Common myeloid progenitor, CD34-positive (primary cell): ENCODE measurements around the gene HNRNPC.

Source experiments
- CTCF ChIA-PET: fragments of 350-600 bp; sonication (Branson Sonifier 250); formaldehyde crosslinking; loops from one replicate; lab custom pipeline; 2021; ENCODE audit warnings: antibody characterized with exemption; lab: Charles Lee
- POLR2A ChIA-PET: fragments of 350-600 bp; sonication (Branson Sonifier 250); formaldehyde crosslinking; loops from one replicate; lab custom pipeline; 2021; ENCODE audit warnings: antibody characterized with exemption; lab: Charles Lee
- DNase-seq, 3 donors: peaks; one replicate each; pipeline versions ENCODE4 v3.0.0 to v3.0.0-alpha.2; 2013
- H3K27ac ChIP-seq, 2 experiments: 1 replicate in 1 of 2; 2 replicates in 1 of 2; pipeline ENCODE4 v1.7.0; 2013; ENCODE audit warnings: inconsistent platforms in 2 of 2, low read length in 2 of 2, mild to moderate bottlenecking in 2 of 2, low read depth in 1 of 2, moderate library complexity in 1 of 2; ENCODE audit not compliant: severe bottlenecking in 2 of 2, insufficient read depth in 1 of 2, poor library complexity in 1 of 2
- H3K27me3 ChIP-seq, 5 experiments: replicated peaks in 2 of 5; 1 replicate in 3 of 5; 2 replicates in 2 of 5; pipeline versions ENCODE4 v1.6.1 to v1.7.0; 2013; ENCODE audit warnings: low read length in 4 of 5, mild to moderate bottlenecking in 2 of 5, moderate library complexity in 2 of 5, inconsistent platforms in 1 of 5; ENCODE audit not compliant: insufficient read depth in 5 of 5, control insufficient read depth in 4 of 5
- H3K36me3 ChIP-seq, 4 experiments: 1 replicate in 2 of 4; 2 replicates in 2 of 4; pipeline versions ENCODE4 v1.6.1 to v1.7.0; 2013; ENCODE audit warnings: low read length in 3 of 4, control low read depth in 1 of 4, mild to moderate bottlenecking in 1 of 4; ENCODE audit not compliant: control insufficient read depth in 4 of 4, insufficient read depth in 4 of 4
- H3K4me1 ChIP-seq, 4 experiments: 1 replicate in 3 of 4; 2 replicates in 1 of 4; pipeline versions ENCODE4 v1.6.1 to v1.7.1; 2013; ENCODE audit warnings: low read length in 3 of 4, mild to moderate bottlenecking in 3 of 4, control low read depth in 1 of 4, inconsistent platforms in 1 of 4, moderate library complexity in 1 of 4; ENCODE audit not compliant: control insufficient read depth in 4 of 4, insufficient read depth in 4 of 4; ENCODE audit errors: control extremely low read depth in 1 of 4
- H3K4me3 ChIP-seq, 7 experiments: 1 replicate in 4 of 7; 2 replicates in 3 of 7; pipeline versions ENCODE4 v1.5.1 to v1.7.0; 2013; ENCODE audit warnings: mild to moderate bottlenecking in 7 of 7, low read length in 6 of 7, moderate library complexity in 6 of 7, inconsistent platforms in 2 of 7, low read depth in 2 of 7, control low read depth in 1 of 7; ENCODE audit not compliant: insufficient read depth in 4 of 7, control insufficient read depth in 1 of 7; ENCODE audit errors: extremely low read depth in 1 of 7
- H3K9me3 ChIP-seq, 5 experiments: 1 replicate in 4 of 5; 2 replicates in 1 of 5; pipeline versions ENCODE4 v1.6.1 to v1.7.1; 2013; ENCODE audit warnings: low read length in 4 of 5, mild to moderate bottlenecking in 2 of 5, inconsistent platforms in 1 of 5, low read depth in 1 of 5, moderate library complexity in 1 of 5; ENCODE audit not compliant: control insufficient read depth in 4 of 5, insufficient read depth in 2 of 5; ENCODE audit errors: control extremely low read depth in 1 of 5
- WGBS: methylation state at CpG from one replicate; pipeline ENCODE4 v1.1.5; 2013; ENCODE audit not compliant: insufficient coverage; 5-methylcytosine and 5-hydroxymethylcytosine counted together

The HNRNPC gene

GRCh38 chr14:21241218-21241819 is 27.9 kb downstream of the HNRNPC start:
- Histone ChIP-seq H3K4me3 (no peak overlapping the region), H3K4me1 (no peaks in the 10 kb centered on the region), H3K36me3 (peaks cover 6 to 63% (median 31%) of the 10 kb centered on the region in 4 experiments), H3K27me3 (no peaks in the 10 kb centered on the region), H3K9me3 (no peaks in the 10 kb centered on the region), H3K27ac (no peak overlapping the region)
- WGBS = 90% methylated on average over 1 of the region's 1 CpG
- CTCF ChIA-PET = interaction anchor here (0.6 to 2.3 kb wide), 10 partner anchors 14 to 1698 kb away, joined by 3 to 18 read pairs (median 4); no protein-coding TSS in a partner anchor
- POLR2A ChIA-PET = no interaction called here
- peak; percentile 53 to 78 (median 65) for DNase-seq

GRCh38 chr14:21240417-21240816 is 28.8 kb downstream of the HNRNPC start:
- WGBS = no CpG with 5 or more reads among the region's 2 CpGs
- ChIA-PET CTCF (interaction anchor here (0.8 to 2.0 kb wide), 7 partner anchors 10 to 218 kb away, joined by 3 to 13 read pairs (median 4); no protein-coding TSS in a partner anchor), POLR2A (no interaction called here)
- no peak overlapping the region for H3K4me3 ChIP-seq
- no peaks in the 10 kb centered on the region for H3K27me3 ChIP-seq
- no peaks in the 10 kb centered on the region for H3K9me3 ChIP-seq
- no peak for DNase-seq
- H3K36me3 ChIP-seq = peaks cover 7 to 71% (median 27%) of the 10 kb centered on the region in 4 experiments
- H3K27ac ChIP-seq = no peak overlapping the region
- H3K4me1 ChIP-seq = no peaks in the 10 kb centered on the region

GRCh38 chr14:21238823-21239518 is 30.3 kb downstream of the HNRNPC start:
- Histone ChIP-seq H3K4me3 (no peak overlapping the region), H3K4me1 (no peaks in the 10 kb centered on the region), H3K27me3 (no peaks in the 10 kb centered on the region), H3K27ac (no peak overlapping the region), H3K36me3 (peaks cover 12 to 78% (median 22%) of the 10 kb centered on the region in 4 experiments), H3K9me3 (no peaks in the 10 kb centered on the region)
- POLR2A ChIA-PET = interaction anchor here (0.6 to 0.8 kb wide), 2 partner anchors 26 to 146 kb away, joined by 3 to 4 read pairs; no protein-coding TSS in a partner anchor
- no peak for DNase-seq
- CTCF ChIA-PET = interaction anchor here (1.0 to 2.0 kb wide), 4 partner anchors 8 to 69 kb away, joined by 3 to 13 read pairs (median 4); no protein-coding TSS in a partner anchor
- WGBS = 100% methylated on average over 6 of the region's 11 CpGs

GRCh38 chr14:21236948-21237797 is 32.1 kb downstream of the HNRNPC start:
- H3K27ac ChIP-seq = no peak overlapping the region
- ChIA-PET CTCF (no interaction called here), POLR2A (no interaction called here)
- H3K9me3 ChIP-seq = no peaks in the 10 kb centered on the region
- no peaks in the 10 kb centered on the region for H3K4me1 ChIP-seq
- WGBS = 100% methylated on average over 1 of the region's 6 CpGs
- H3K4me3 ChIP-seq = no peak overlapping the region
- DNase-seq = no peak
- no peaks in the 10 kb centered on the region for H3K27me3 ChIP-seq
- peaks cover 18 to 81% (median 29%) of the 10 kb centered on the region in 4 experiments for H3K36me3 ChIP-seq

- peaks cover 0 to 2% (median 0%) of the 10 kb centered on the region in 4 experiments for H3K4me1 ChIP-seq
- H3K4me3 ChIP-seq = no peak overlapping the region
- DNase-seq = no peak
- H3K27ac ChIP-seq = peak overlapping the region in 1 of 2 experiments; percentile 20
- 100% methylated on average over 2 of the region's 5 CpGs for WGBS
- ChIA-PET POLR2A (no interaction called here), CTCF (no interaction called here)
- H3K27me3 ChIP-seq = no peaks in the 10 kb centered on the region
- H3K36me3 ChIP-seq = peaks cover 21 to 92% (median 45%) of the 10 kb centered on the region in 4 experiments
- H3K9me3 ChIP-seq = no peaks in the 10 kb centered on the region
These were observed 35.1 kb downstream of the HNRNPC start for GRCh38 chr14:21234112-21234511.

- 82% methylated on average over 7 of the region's 8 CpGs for WGBS
- Histone ChIP-seq H3K9me3 (no peaks in the 10 kb centered on the region), H3K27ac (peak overlapping the region in 1 of 2 experiments; percentile 20), H3K36me3 (peaks cover 23 to 92% (median 47%) of the 10 kb centered on the region in 4 experiments), H3K4me3 (no peak overlapping the region), H3K4me1 (peaks cover 0 to 2% (median 0%) of the 10 kb centered on the region in 4 experiments), H3K27me3 (no peaks in the 10 kb centered on the region)
- POLR2A ChIA-PET = interaction anchor here (0.6 kb wide), 1 partner anchor 284 kb away, joined by 4 read pairs; no protein-coding TSS in a partner anchor
- CTCF ChIA-PET = no interaction called here
- DNase-seq = peak; percentile 24 to 47 (median 41)
These were observed 35.7 kb downstream of the HNRNPC start for GRCh38 chr14:21233457-21234076.
